RWPE2 (cell line): ENCODE results near the gene PIK3R5.
"Not testable (repeated sequence)": the region's sequence is repeated elsewhere in the genome, so short reads cannot be mapped to it uniquely, and the experiment has no call there.

Experiments used
- ATAC-seq: fragments of 200-7000 bp; cut with Tn5 transposase; 3 replicates; pipeline ENCODE4 v1.9.1; 2021; ENCODE audit warnings: low read depth
- DNase-seq: peaks from one replicate; pipeline ENCODE4 v3.0.0-alpha.2; 2020; ENCODE audit warnings: low spot score
- H3K27ac ChIP-seq: fragments of 450-650 bp; 2 replicates; pipeline ENCODE4 v1.5.1; 2017; ENCODE audit warnings: mild to moderate bottlenecking; ENCODE audit not compliant: poor library complexity, severe bottlenecking
- H3K27me3 ChIP-seq: fragments of 250-450 bp; sonication (Bioruptor Pico); 2 replicates; pipeline ENCODE4 v1.5.1; 2021; ENCODE audit warnings: mild to moderate bottlenecking, moderate library complexity; ENCODE audit not compliant: insufficient read depth, poor library complexity, severe bottlenecking
- H3K36me3 ChIP-seq: fragments of 250-450 bp; sonication (Bioruptor Pico); 2 replicates; pipeline ENCODE4 v1.5.1; 2020; ENCODE audit warnings: low read depth, mild to moderate bottlenecking, moderate library complexity
- H3K4me1 ChIP-seq: fragments of 250-450 bp; sonication (Bioruptor Pico); 2 replicates; pipeline ENCODE4 v1.5.1; 2021; ENCODE audit warnings: mild to moderate bottlenecking, moderate library complexity; ENCODE audit not compliant: insufficient read depth, poor library complexity, severe bottlenecking
- H3K4me3 ChIP-seq: fragments of 250-450 bp; sonication (Bioruptor Pico); 2 replicates; pipeline ENCODE4 v1.5.1; 2021; ENCODE audit warnings: mild to moderate bottlenecking, moderate library complexity; ENCODE audit not compliant: severe bottlenecking
- H3K9me3 ChIP-seq: fragments of 250-450 bp; sonication (Bioruptor Pico); 2 replicates; pipeline ENCODE4 v1.5.1; 2021; ENCODE audit warnings: mild to moderate bottlenecking, moderate library complexity; ENCODE audit not compliant: severe bottlenecking
- CTCF ChIP-seq: fragments of 450-650 bp; IDR thresholded peaks from one replicate; pipeline ENCODE4 v1.5.1; 2017; ENCODE audit warnings: mild to moderate bottlenecking, moderate library complexity; ENCODE audit not compliant: poor library complexity, severe bottlenecking

Gene PIK3R5

GRCh38 chr17:8887301-8887700 lies 78.2 kb downstream of the PIK3R5 start:
- TF ChIP-seq CTCF: no peak
- Histone ChIP-seq H3K9me3 (no peaks in the 10 kb centered on the region), H3K27me3 (no peaks in the 10 kb centered on the region), H3K4me3 (no peak overlapping the region), H3K27ac (no peak overlapping the region), H3K4me1 (no peaks in the 10 kb centered on the region), H3K36me3 (no peaks in the 10 kb centered on the region)
- no peak for DNase-seq
- ATAC-seq: no peak

GRCh38 chr17:8885967-8886684 lies 79.4 kb downstream of the PIK3R5 start:
- Histone ChIP-seq H3K36me3 (no peaks in the 10 kb centered on the region), H3K9me3 (no peaks in the 10 kb centered on the region), H3K27ac (no peak overlapping the region), H3K4me1 (no peaks in the 10 kb centered on the region), H3K4me3 (no peak overlapping the region), H3K27me3 (no peaks in the 10 kb centered on the region)
- DNase-seq (no peak), ATAC-seq (no peak)
- no peak for TF ChIP-seq CTCF

- ATAC-seq, H3K27ac ChIP-seq, DNase-seq, H3K4me1 ChIP-seq, H3K27me3 ChIP-seq, H3K4me3 ChIP-seq, H3K36me3 ChIP-seq, H3K9me3 ChIP-seq: not testable (repeated sequence)
These were observed 80.1 kb downstream of the PIK3R5 start for GRCh38 chr17:8885163-8885966.

GRCh38 chr17:8884336-8884990 lies 81.0 kb downstream of the PIK3R5 start:
- Histone ChIP-seq H3K4me1 (no peaks in the 10 kb centered on the region), H3K9me3 (no peaks in the 10 kb centered on the region), H3K36me3 (no peaks in the 10 kb centered on the region), H3K4me3 (no peak overlapping the region), H3K27ac (no peak overlapping the region), H3K27me3 (no peaks in the 10 kb centered on the region)
- TF ChIP-seq CTCF: no peak
- no peak for DNase-seq
- ATAC-seq: no peak

- no peak for TF ChIP-seq CTCF
- H3K9me3 ChIP-seq: no peaks in the 10 kb centered on the region
- no peak overlapping the region for H3K27ac ChIP-seq
- no peaks in the 10 kb centered on the region for H3K36me3 ChIP-seq
- H3K27me3 ChIP-seq: no peaks in the 10 kb centered on the region
- no peak for ATAC-seq
- no peak overlapping the region for H3K4me3 ChIP-seq
- H3K4me1 ChIP-seq: no peaks in the 10 kb centered on the region
- DNase-seq: no peak
These were observed 82.2 kb downstream of the PIK3R5 start for GRCh38 chr17:8883353-8883752.
